ENCODE data around the gene OSBPL1A.

Gene OSBPL1A

DNA sequence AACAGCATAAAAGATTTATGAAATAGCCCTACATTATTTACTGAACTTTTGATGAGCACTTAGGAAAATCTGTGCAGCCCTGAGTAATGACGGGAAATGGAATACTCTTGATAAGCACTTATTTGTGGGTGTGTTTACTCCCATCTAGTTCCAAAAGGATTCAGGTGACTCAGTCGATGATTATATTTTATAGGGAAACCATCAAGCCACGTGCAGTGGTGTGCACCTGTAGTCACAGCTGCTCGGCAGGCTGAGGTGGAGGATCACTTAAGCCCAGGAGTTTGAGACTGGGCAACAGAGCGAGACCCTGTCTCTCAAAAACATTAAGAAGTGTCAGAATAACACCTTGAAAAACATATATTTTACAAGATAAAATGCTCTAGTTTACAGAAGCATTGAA lies 166.9 kb downstream of the OSBPL1A start:
- no peaks in the 10 kb centered on the region for H3K4me1 Mint-ChIP-seq (ENCODE audit: low read depth)
- no peak for DNase-seq (ENCODE audit: low spot score)
- peaks cover 11% of the 10 kb centered on the region for H3K27me3 Mint-ChIP-seq (ENCODE audit: low read depth)
- H3K9me3 Mint-ChIP-seq = no peaks in the 10 kb centered on the region
- no peak overlapping the region for H3K27ac Mint-ChIP-seq
- H3K36me3 Mint-ChIP-seq (ENCODE audit: low read depth) = no peaks in the 10 kb centered on the region
- H3K4me3 Mint-ChIP-seq = no peak overlapping the region

DNA sequence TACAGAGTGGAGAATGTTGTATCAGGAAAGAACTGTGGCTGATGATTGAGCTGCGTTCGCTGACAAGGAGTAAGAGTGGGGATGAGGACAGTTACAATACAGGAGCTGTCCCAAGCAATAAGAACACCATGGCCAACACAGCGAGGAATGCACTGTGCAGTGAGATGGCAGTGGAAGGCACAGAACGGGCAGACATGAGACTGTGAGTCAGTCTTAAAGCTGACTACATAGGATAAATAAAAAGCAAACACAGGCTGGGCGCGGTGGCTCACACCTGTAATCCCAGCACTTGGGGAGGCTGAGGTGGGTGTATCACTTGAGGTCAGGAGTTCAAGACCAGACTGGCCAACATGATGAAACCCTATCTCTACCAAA lies 169.0 kb downstream of the OSBPL1A start:
- Mint-ChIP-seq H3K36me3 (ENCODE audit: low read depth) (no peaks in the 10 kb centered on the region), H3K27me3 (ENCODE audit: low read depth) (peaks cover 18% of the 10 kb centered on the region), H3K4me1 (ENCODE audit: low read depth) (no peaks in the 10 kb centered on the region)

GRCh38 chr18:24227977-24228666 lies 169.5 kb downstream of the OSBPL1A start:
- Mint-ChIP-seq H3K27ac (no peak overlapping the region), H3K4me3 (no peak overlapping the region), H3K9me3 (no peaks in the 10 kb centered on the region), H3K36me3 (ENCODE audit: low read depth) (no peaks in the 10 kb centered on the region), H3K27me3 (ENCODE audit: low read depth) (peaks cover 23% of the 10 kb centered on the region), H3K4me1 (ENCODE audit: low read depth) (no peaks in the 10 kb centered on the region)
- DNase-seq (ENCODE audit: low spot score) = no peak

More for the DNA sequence above, 169.0 kb downstream of the OSBPL1A start:
- H3K27ac Mint-ChIP-seq = no peak overlapping the region
- no peak overlapping the region for H3K4me3 Mint-ChIP-seq
- no peak for DNase-seq (ENCODE audit: low spot score)
- no peaks in the 10 kb centered on the region for H3K9me3 Mint-ChIP-seq

DNA sequence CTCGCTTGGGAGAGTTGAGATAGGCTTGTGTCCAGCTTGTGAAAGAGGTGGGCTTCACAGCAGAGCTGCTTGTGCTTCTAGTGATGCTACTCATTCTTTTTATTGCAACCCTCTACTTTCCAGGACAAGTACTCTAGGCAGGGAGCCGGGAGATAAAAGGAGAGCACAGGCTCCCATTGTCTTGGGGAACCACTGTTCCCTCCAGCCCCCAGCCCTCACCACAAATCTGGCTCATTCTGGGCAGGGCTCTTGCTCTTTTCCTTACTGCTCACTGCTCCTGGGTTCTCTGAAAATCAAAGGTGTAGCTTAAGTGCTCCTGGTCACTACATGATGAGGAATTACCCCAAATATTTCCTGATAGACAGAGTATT lies 177.3 kb downstream of the OSBPL1A start:
- DNase-seq (ENCODE audit: low spot score) = no peak
- no peaks in the 10 kb centered on the region for H3K36me3 Mint-ChIP-seq (ENCODE audit: low read depth)
- H3K27ac Mint-ChIP-seq = no peak overlapping the region
- no peaks in the 10 kb centered on the region for H3K4me1 Mint-ChIP-seq (ENCODE audit: low read depth)
- no peak overlapping the region for H3K4me3 Mint-ChIP-seq
- no peaks in the 10 kb centered on the region for H3K9me3 Mint-ChIP-seq
- H3K27me3 Mint-ChIP-seq (ENCODE audit: low read depth) = peaks cover 20% of the 10 kb centered on the region

- no peak for DNase-seq (ENCODE audit: low spot score)
- H3K27me3 Mint-ChIP-seq (ENCODE audit: low read depth) = peaks cover 15% of the 10 kb centered on the region
- H3K9me3 Mint-ChIP-seq = no peaks in the 10 kb centered on the region
- H3K4me3 Mint-ChIP-seq = no peak overlapping the region
- no peak overlapping the region for H3K27ac Mint-ChIP-seq
- H3K36me3 Mint-ChIP-seq (ENCODE audit: low read depth) = no peaks in the 10 kb centered on the region
- H3K4me1 Mint-ChIP-seq (ENCODE audit: low read depth) = no peaks in the 10 kb centered on the region
Measured at GRCh38 chr18:24219561-24220317, 177.9 kb downstream of the OSBPL1A start.

DNA sequence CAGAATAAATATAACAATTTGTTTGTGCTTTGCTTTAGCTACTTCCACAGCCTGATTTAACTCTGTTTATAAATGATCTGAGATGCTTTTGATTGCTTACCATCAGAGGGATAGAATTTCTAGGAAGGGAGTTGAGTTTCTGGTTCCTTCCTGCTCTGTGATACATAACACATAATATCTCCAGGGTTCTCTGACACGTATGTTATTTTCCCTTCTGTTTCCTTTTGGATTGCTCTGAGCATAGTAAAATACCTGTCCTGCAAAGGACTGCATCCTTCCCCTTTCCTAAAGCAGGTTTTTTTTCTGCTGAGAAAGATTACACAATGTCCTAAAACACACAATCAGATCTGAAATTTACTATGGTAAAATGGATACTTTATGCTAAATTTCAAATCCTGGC lies 182.7 kb downstream of the OSBPL1A start:
- no peak overlapping the region for H3K4me3 Mint-ChIP-seq
- no peaks in the 10 kb centered on the region for H3K9me3 Mint-ChIP-seq
- DNase-seq (ENCODE audit: low spot score) = no peak
- H3K27me3 Mint-ChIP-seq (ENCODE audit: low read depth) = peaks cover 3% of the 10 kb centered on the region
- no peaks in the 10 kb centered on the region for H3K36me3 Mint-ChIP-seq (ENCODE audit: low read depth)
- H3K27ac Mint-ChIP-seq = no peak overlapping the region
- no peaks in the 10 kb centered on the region for H3K4me1 Mint-ChIP-seq (ENCODE audit: low read depth)

DNA sequence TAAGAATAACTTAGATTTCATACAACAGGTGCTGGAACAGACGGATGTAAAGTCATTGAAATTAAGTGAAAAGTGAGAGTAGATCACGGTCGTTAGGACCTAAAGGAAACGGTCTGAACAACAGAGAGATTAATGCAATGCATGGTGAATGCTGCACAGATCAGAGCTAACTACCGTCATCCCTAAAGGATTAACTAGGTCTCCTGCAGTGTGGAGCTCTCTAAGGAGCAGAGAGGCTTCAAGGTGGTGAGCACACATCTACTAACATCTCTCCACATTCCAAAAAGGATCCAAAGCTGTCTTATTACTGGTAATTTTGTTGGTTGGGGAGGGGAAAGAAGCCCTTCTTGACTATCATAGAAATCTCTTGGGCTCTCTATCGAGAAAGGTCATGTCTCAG lies 183.5 kb downstream of the OSBPL1A start:
- Mint-ChIP-seq H3K27ac (no peak overlapping the region), H3K4me3 (no peak overlapping the region), H3K27me3 (ENCODE audit: low read depth) (peaks cover 6% of the 10 kb centered on the region), H3K4me1 (ENCODE audit: low read depth) (no peaks in the 10 kb centered on the region), H3K9me3 (no peaks in the 10 kb centered on the region), H3K36me3 (ENCODE audit: low read depth) (no peaks in the 10 kb centered on the region)
- no peak for DNase-seq (ENCODE audit: low spot score)

GRCh38 chr18:24212939-24213338 lies 184.7 kb downstream of the OSBPL1A start:
- H3K27me3 Mint-ChIP-seq (ENCODE audit: low read depth) = peaks cover 11% of the 10 kb centered on the region
- no peak for DNase-seq (ENCODE audit: low spot score)
- no peaks in the 10 kb centered on the region for H3K4me1 Mint-ChIP-seq (ENCODE audit: low read depth)
- H3K36me3 Mint-ChIP-seq (ENCODE audit: low read depth) = no peaks in the 10 kb centered on the region
- no peaks in the 10 kb centered on the region for H3K9me3 Mint-ChIP-seq
- H3K27ac Mint-ChIP-seq = no peak overlapping the region
- no peak overlapping the region for H3K4me3 Mint-ChIP-seq

- Mint-ChIP-seq H3K9me3 (no peaks in the 10 kb centered on the region), H3K36me3 (ENCODE audit: low read depth) (no peaks in the 10 kb centered on the region), H3K27me3 (ENCODE audit: low read depth) (peaks cover 13% of the 10 kb centered on the region), H3K4me1 (ENCODE audit: low read depth) (no peaks in the 10 kb centered on the region), H3K4me3 (no peak overlapping the region), H3K27ac (no peak overlapping the region)
- no peak for DNase-seq (ENCODE audit: low spot score)
Measured at GRCh38 chr18:24209558-24209957, 188.1 kb downstream of the OSBPL1A start.

GRCh38 chr18:24208270-24209035 lies 189.2 kb downstream of the OSBPL1A start:
- DNase-seq (ENCODE audit: low spot score) = no peak
- Mint-ChIP-seq H3K9me3 (no peaks in the 10 kb centered on the region), H3K4me1 (ENCODE audit: low read depth) (no peaks in the 10 kb centered on the region), H3K4me3 (no peak overlapping the region), H3K27ac (no peak overlapping the region), H3K36me3 (ENCODE audit: low read depth) (no peaks in the 10 kb centered on the region), H3K27me3 (ENCODE audit: low read depth) (peaks cover 14% of the 10 kb centered on the region)

- H3K4me3 Mint-ChIP-seq = no peak overlapping the region
Measured at GRCh38 chr18:24204904-24205303, 192.7 kb downstream of the OSBPL1A start.

DNA sequence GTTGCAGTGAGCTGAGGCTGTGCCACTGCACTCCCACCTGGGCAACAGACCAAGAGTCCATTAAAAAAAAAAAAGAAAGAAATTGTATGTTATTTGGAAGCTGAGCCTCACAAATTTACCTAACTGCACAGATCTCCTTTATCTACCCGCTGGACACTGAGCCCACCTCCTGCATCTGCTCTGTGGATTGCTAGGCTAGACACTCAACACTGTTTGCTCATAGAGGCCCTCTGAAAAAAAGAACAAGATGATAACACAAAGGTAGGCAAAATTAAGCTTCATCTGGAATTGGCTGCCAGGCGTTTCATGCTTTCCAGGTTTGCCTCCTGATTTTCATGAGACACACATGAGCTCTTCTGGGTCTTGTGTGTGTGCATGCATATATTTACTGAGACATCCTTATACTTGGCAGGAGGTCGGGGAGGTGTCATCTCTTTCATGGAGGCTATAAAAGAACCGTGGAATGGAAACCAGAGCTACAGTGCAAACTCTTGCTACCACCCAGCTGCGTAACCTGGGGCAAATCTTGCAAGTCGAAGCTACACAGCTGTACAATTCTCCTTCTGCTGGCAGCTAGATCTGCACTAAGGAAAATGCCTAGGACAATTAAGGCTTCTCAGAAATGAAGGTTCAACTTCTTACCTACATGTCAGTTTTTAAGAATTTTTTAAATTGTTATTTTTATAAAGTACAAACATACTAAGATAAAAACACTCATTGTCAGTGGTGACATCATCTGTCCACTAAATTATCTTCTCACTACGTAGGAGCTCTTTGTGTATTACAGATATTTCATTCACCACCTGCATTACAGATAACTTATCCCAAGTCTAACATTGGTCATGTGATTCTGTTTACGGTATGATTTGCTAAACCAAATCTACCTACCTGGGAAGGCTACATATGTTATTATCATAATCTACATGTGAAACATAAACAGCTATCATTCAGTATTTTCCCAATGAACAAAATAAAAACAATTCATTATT lies 195.6 kb downstream of the OSBPL1A start:
- Mint-ChIP-seq H3K9me3 (no peaks in the 10 kb centered on the region), H3K27me3 (ENCODE audit: low read depth) (peaks cover 15% of the 10 kb centered on the region), H3K27ac (no peak overlapping the region), H3K36me3 (ENCODE audit: low read depth) (no peaks in the 10 kb centered on the region), H3K4me3 (no peak overlapping the region), H3K4me1 (ENCODE audit: low read depth) (no peaks in the 10 kb centered on the region)
- DNase-seq (ENCODE audit: low spot score) = no peak

More at GRCh38 chr18:24204904-24205303, 192.7 kb downstream of the OSBPL1A start:
- no peaks in the 10 kb centered on the region for H3K9me3 Mint-ChIP-seq
- H3K27me3 Mint-ChIP-seq (ENCODE audit: low read depth) = peaks cover 23% of the 10 kb centered on the region
- no peaks in the 10 kb centered on the region for H3K4me1 Mint-ChIP-seq (ENCODE audit: low read depth)
- DNase-seq (ENCODE audit: low spot score) = no peak
- H3K27ac Mint-ChIP-seq = no peak overlapping the region
- H3K36me3 Mint-ChIP-seq (ENCODE audit: low read depth) = no peaks in the 10 kb centered on the region

DNA sequence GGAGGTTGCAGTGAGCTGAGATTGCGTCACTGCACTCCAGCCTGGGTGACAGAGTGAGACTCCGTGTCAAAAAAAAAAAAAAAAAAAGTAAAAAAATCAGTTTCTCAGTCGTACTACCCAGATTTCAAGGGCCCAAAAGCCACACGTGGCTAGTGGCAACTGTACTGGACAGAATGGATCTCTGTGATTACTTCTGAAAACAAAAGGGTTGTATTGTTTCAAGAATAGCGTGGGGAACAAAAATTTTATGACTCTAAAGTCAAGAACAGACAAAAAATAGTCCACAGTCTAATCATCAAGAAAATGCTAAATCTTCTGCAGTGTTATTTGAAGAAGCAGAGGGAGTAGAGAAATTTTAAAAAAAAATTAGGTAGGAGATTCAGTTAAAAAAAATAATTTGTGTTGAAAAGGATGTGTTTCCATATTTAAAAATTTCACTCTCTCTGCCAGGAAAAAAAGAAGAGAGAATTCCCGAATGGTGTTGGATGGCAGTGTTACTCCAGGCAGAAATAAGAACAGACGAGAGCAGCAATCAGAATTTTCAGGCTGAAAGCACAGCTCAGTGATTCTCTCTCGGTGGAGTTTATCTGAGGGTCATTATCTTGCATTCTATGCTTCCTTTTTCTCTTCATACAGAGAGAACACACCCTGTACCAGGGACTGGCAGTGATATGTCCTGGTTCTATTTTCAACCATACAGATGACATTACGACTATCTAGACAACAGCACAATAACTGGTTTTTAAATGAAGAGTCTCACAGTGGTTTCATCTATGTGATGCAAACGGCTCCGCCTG lies 196.9 kb downstream of the OSBPL1A start:
- Mint-ChIP-seq H3K9me3 (no peaks in the 10 kb centered on the region), H3K27me3 (ENCODE audit: low read depth) (peaks cover 13% of the 10 kb centered on the region), H3K4me3 (no peak overlapping the region), H3K4me1 (ENCODE audit: low read depth) (no peaks in the 10 kb centered on the region), H3K27ac (no peak overlapping the region), H3K36me3 (ENCODE audit: low read depth) (no peaks in the 10 kb centered on the region)
- no peak for DNase-seq (ENCODE audit: low spot score)
